Measurements from ENCODE around the gene LUZP2. TPM values are rescaled to one million over a fixed set of nuclear protein-coding genes. Genes with fewer than 3 reads are reported as not detected.

Gene LUZP2
- total RNA-seq, 1 experiment from 2014 or later = 3.8 TPM

DNA sequence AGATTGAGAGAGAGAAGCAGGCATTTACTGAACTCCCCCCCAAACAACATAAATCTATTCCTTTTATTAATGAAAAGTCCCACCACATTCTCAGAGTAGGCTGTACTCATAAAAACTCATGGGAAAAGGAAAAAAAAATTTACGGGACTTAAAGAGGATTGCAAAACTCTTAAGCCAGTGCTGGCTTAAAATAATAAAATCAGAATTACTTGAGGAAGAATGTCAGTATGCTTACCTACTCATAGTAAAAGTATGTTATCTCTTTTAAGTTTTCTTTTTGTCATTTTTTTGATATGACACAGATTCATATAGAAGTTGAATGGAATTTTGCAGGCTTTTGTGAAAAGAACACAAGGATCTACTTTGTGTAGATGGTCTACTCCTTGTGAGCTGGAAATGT, 126.3 kb downstream of the LUZP2 start:
- peaks cover 10% of the 10 kb centered on the region for H3K4me1 Mint-ChIP-seq
- TF ChIP-seq MLX (CRISPR knock-in tag; IDR thresholded peaks at IDR 0.05) (no peak), EMX1 (CRISPR knock-in tag; IDR thresholded peaks at IDR 0.05) (no peak), AR (CRISPR knock-in tag; IDR thresholded peaks at IDR 0.05) (no peak), ATF6 (CRISPR knock-in tag; IDR thresholded peaks at IDR 0.05) (no peak), CDX4 (CRISPR knock-in tag; IDR thresholded peaks at IDR 0.05; ENCODE audit: borderline replicate concordance) (no peak), PRRX2 (CRISPR knock-in tag; IDR thresholded peaks at IDR 0.05) (no peak), GTF2I (CRISPR knock-in tag; conservative IDR thresholded peaks at IDR 0.05) (no peak), AFF4 (CRISPR knock-in tag; IDR thresholded peaks at IDR 0.05; ENCODE audit: borderline replicate concordance) (no peak), ARID4B (CRISPR knock-in tag; IDR thresholded peaks at IDR 0.05; ENCODE audit: borderline replicate concordance) (no peak), ATF1 (CRISPR knock-in tag; IDR thresholded peaks at IDR 0.05) (no peak), TCF7 (CRISPR knock-in tag; IDR thresholded peaks at IDR 0.05; ENCODE audit: low read depth) (no peak), OVOL2 (CRISPR knock-in tag; IDR thresholded peaks at IDR 0.05; ENCODE audit: borderline replicate concordance) (no peak)
- TF ChIP-seq, protein P1, sequence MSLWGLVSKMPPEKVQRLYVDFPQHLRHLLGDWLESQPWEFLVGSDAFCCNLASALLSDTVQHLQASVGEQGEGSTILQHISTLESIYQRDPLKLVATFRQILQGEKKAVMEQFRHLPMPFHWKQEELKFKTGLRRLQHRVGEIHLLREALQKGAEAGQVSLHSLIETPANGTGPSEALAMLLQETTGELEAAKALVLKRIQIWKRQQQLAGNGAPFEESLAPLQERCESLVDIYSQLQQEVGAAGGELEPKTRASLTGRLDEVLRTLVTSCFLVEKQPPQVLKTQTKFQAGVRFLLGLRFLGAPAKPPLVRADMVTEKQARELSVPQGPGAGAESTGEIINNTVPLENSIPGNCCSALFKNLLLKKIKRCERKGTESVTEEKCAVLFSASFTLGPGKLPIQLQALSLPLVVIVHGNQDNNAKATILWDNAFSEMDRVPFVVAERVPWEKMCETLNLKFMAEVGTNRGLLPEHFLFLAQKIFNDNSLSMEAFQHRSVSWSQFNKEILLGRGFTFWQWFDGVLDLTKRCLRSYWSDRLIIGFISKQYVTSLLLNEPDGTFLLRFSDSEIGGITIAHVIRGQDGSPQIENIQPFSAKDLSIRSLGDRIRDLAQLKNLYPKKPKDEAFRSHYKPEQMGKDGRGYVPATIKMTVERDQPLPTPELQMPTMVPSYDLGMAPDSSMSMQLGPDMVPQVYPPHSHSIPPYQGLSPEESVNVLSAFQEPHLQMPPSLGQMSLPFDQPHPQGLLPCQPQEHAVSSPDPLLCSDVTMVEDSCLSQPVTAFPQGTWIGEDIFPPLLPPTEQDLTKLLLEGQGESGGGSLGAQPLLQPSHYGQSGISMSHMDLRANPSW (CRISPR knock-in tag; conservative IDR thresholded peaks at IDR 0.05; ENCODE audit: low read depth) = no peak
- TF ChIP-seq, protein P2, sequence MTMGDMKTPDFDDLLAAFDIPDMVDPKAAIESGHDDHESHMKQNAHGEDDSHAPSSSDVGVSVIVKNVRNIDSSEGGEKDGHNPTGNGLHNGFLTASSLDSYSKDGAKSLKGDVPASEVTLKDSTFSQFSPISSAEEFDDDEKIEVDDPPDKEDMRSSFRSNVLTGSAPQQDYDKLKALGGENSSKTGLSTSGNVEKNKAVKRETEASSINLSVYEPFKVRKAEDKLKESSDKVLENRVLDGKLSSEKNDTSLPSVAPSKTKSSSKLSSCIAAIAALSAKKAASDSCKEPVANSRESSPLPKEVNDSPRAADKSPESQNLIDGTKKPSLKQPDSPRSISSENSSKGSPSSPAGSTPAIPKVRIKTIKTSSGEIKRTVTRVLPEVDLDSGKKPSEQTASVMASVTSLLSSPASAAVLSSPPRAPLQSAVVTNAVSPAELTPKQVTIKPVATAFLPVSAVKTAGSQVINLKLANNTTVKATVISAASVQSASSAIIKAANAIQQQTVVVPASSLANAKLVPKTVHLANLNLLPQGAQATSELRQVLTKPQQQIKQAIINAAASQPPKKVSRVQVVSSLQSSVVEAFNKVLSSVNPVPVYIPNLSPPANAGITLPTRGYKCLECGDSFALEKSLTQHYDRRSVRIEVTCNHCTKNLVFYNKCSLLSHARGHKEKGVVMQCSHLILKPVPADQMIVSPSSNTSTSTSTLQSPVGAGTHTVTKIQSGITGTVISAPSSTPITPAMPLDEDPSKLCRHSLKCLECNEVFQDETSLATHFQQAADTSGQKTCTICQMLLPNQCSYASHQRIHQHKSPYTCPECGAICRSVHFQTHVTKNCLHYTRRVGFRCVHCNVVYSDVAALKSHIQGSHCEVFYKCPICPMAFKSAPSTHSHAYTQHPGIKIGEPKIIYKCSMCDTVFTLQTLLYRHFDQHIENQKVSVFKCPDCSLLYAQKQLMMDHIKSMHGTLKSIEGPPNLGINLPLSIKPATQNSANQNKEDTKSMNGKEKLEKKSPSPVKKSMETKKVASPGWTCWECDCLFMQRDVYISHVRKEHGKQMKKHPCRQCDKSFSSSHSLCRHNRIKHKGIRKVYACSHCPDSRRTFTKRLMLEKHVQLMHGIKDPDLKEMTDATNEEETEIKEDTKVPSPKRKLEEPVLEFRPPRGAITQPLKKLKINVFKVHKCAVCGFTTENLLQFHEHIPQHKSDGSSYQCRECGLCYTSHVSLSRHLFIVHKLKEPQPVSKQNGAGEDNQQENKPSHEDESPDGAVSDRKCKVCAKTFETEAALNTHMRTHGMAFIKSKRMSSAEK (CRISPR knock-in tag; IDR thresholded peaks at IDR 0.05; ENCODE audit: borderline replicate concordance) = no peak
- 0 out of 2 replicates have a peak overlapping the region, but pooled peaks have one; percentile 15 for H3K27ac Mint-ChIP-seq

More for the DNA sequence above, 126.3 kb downstream of the LUZP2 start:
- ChIA-PET POLR2A (no interaction called here), CTCF (no interaction called here)
- DNase-seq (ENCODE audit: low spot score) = no peak
- Mint-ChIP-seq H3K9me3 (no peaks in the 10 kb centered on the region), H3K36me3 (no peaks in the 10 kb centered on the region), H3K4me3 (no peak overlapping the region), H3K27me3 (ENCODE audit: low read depth) (no peaks in the 10 kb centered on the region)
- no peak for ATAC-seq
